Stimulated activated CD4-positive, alpha-beta T cell treated with anti-CD3 and anti-CD28 coated beads, Interleukin-15, amount 100 ng/mL, for 48 hours (primary cell): ENCODE data around the gene ADISSP.
A peak's percentile ranks its signal among the peaks of the same experiment; 100 is the strongest.

ENCODE experiments used
- DNase-seq, 2 donors: peaks; one replicate each; pipeline ENCODE4 v3.0.0-alpha.2; 2020; ENCODE audit warnings: low read depth in 2 of 2

ADISSP gene

DNA sequence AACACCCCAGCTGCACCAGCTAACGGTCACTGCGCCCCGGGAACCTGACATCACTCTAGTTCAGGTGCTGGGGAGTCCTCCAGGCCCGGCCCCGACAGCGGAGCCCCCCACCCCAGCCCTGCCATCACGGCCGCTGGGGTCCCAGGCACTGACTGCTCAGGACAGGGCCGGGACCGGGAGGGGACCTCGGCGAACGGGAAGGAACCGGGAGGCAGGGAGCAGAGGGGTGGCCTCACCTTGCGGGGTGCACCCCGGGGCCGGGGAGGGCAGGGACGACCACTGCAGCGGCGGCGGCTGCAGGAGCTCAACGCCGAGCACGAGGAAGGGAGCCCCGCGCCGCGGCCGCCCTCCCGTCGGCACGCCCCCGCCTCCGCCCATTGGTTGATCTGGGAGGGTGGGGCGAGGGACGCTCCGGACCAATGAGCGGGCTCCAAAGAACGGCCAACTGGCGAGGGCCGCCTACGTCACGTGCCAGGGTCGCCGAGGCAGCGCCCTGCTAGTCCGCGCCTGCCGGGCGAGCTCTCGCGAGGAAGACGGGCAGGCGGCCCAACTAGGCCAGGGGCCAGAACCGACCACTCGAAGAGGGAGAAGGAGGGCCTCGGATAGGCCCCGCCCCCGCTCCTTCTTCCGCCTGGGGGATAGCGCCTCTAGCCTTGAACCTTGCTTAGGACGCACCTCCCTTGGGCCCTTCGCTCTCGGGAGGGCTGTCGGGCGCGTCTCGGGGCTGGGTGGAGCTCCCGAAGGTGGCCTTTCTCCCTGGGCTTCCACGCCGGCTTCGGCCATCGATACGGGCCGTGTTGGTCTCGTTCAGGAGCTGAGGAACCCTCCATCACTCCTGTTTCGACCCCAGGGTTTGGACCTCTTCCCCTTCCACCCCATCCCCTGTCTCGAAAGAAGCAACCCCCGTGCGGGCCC is at the start of gene ADISSP:
Gene ADISSP (minus strand): TSS at position 327 of the 915 bp plus-strand sequence. CDS start 7,653 bp downstream, outside the sequence.
- DNase-seq = peak; percentile 97

DNA sequence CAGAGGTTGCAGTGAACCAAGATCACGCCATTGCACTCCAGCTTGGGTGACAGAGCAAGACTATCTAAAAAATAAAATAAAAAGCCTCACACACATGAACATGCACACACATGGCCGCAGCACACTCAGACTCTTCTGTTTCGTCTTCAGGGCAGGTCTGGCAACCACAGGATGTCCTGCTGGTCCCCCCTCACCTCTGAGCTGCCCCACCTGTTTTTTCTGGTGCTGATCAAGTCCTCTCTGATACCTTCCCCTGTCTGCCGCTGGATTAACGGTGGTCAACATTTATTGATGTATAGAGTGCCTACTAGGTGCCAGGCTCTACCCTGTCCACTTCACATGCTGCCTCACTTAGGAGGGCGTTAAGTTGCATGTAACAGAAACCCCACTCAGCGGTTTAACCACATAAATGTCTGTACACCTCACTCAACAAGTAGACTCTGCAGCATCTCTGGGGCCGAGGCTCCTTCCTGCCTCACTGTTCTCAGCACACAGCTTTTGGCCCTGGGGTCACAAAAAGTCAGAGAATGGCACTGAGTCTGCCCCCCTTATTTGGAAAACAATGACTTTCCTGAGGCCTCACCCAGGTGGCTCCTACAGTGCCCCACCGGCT is 48.3 kb upstream of the ADISSP start:
- no peak for DNase-seq

DNA sequence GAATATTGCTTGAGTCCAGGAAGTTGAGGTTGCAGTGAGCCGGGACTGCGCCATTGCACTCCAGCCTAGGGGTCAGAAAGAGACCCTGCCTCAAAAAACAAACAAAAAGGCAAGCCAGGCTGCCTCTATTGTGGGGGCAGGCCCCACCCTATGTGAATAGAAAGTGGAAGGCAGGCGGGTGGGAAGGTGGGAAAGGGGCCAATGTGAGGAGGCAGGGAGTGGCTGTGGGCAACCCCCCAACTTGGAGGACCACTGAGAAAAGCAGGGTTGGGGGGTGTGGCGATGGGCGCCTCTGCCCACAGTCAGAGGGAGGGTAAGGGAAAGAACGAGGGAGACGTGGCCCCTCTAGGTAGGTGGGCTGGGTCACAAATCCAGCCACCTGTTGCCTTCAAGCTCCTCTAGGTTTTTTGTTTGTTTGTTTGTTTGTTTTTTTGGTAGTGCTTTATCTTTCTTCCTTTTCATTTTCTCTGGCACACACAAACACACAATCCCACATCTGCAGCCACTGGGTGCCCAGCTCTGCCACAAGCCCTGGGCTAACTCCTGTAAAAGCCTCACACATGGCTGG is 47.5 kb upstream of the ADISSP start:
- DNase-seq = no peak

DNA sequence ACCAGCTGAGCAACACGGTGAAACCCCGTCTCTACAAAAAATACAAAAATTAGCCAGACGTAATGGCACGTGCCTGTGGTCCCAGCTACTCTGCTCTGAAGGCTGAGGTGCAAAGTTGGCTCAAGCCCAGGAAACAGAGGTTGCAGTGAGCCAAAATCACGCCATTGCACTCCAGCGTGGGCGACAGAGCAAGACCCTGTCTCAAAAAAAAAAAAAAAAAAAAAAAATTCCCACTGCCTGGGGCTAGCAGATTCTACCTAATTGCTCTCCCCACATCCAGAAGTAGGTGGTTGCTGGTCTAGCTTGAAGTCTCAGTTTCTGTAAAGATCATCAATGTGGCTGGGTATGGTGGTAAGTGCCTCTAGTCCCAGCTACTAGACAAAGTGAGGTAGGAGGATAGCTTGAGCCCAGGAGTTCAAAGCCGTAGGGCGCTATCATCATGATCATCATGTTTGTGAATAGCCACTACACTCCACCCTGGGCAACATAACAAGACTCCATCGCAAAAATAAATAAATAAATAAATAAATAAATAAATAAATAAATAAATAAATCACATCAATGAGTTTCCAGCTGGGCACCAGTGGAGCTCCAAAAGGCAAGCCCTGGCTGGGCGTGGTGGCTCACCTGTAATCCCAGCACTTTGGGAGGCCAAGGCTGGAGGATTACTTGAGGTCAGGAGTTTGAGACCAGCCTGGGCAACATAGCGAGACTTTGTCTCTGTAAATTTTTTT is 46.5 kb upstream of the ADISSP start:
- no peak for DNase-seq

DNA sequence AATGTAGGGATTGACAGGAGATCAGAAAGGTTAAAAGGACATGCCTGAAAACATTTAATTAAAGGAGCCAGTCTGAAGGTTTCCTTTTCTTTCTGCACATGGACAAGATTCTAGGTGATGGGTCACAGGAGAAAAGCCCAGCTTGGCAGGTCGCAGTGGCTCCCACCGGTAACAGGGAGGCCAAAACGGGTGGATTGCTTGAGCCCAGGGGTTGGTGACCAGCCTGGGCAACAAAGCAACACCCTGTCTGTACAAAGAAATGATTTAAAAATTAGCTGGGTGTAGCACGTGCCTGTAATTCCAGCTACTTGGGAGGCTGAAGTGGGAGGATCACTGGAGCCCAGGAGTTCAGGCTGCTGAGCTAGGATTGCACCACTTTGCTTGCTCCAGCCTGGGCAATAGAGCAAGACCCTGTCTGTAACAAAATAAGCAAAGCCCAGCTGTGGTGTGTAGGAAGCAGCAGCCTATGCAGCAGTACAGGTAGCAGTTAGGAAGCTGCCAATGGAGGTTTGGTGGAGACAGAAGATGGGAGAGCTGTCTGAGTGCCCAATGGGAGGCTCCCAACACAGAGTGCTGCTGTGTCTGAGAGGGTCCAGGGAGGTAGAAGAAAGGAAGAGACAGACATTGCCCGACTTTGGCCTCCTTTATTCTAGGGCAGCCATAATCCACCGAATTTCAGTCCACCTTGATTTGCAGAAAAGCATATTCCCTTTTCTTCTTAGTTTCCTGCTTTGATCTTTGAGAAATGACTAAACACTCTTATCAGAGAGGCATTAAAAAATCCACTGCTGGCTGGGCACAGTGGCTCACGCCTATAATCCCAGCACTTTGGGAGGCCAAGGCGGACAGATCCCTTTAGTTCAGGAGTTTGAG is 45.7 kb upstream of the ADISSP start:
- DNase-seq = no peak

DNA sequence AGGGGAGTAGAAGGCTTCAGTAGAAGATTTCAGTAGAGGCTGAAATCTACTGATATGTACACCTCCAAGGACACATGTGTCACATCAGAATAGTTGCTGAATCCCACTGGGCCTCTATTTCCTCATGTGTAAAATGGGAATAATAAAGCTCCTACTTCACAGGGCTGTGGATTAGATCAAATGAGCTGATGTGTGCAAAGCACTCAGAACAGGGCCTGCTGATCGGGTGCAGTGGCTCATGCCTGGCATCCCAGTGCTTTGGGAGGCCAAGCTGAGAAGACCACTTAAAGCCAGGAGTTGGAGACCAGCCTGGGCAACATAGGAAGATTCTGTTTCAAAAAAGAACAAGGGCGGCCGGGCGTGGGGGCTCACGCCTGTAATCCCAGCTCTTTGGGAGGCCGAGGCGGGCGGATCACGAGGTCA is 44.7 kb upstream of the ADISSP start:
- no peak for DNase-seq

DNA sequence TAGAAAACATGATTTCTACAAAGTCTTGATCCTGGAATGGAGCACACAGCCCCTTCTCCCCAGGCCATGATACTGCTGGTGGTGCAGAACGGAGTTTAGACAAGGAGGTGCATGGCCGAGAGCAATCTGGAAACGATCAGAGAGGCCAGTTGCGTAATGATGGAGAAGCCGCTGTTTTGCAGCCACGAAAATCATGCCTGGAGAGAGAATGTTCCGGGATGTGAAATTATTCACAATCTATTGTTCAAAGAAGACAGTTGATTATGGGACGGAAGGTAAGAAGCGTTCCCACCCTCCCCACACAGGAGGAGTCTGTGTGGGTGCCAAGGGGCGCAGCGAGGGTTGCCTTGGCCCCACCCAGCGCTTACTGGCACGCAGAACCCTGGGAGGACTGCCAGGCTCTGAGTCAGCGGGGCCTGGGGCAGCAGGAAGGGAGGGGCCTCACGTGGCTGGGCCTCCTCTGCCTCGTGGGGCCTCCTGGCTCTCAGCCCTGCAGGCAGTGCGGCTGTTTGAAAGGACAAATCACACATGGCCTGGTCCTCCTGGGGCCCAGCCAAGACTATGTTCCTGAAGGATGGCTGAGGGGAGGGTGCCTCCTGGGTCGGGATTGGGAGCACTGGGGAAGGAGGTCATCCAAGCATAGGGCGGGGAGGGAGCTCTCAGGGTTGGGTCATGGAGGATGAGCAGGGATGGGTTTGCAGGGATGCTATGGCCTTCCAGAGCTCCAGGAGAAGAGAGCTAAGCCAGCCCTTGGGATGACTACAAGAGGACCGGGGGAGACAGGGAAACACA is 44.1 kb upstream of the ADISSP start:
- peak; percentile 90 for DNase-seq

DNA sequence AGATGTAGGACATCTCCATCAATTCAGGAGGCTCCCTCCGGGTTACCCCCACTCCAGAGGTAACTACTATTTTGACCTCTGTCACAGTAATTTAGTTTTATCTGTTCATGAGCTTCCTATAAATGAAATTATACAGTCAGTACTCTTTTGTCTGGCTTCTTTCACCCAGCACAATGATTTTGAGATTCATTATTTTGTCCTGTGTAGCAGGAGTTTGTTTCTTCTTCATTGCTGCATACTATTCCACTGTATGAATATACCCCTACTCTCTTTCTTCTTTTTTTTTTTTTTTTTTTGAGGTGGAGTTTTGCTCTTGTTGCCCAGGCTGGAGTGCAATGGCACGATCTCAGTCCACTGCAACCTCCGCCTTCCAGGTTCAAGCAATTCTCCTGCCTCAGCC is 41.0 kb upstream of the ADISSP start:
- DNase-seq = no peak

DNA sequence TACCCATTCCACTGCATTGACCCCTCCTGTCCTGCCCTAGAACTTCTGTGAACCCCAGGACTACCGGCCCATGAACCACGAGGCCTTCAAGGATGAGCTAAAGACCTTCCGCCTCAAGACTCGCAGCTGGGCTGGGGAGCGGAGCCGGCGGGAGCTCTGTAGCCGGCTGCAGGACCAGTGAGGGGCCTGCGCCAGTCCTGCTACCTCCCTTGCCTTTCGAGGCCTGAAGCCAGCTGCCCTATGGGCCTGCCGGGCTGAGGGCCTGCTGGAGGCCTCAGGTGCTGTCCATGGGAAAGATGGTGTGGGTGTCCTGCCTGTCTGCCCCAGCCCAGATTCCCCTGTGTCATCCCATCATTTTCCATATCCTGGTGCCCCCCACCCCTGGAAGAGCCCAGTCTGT is 37.2 kb upstream of the ADISSP start:
- no peak for DNase-seq

DNA sequence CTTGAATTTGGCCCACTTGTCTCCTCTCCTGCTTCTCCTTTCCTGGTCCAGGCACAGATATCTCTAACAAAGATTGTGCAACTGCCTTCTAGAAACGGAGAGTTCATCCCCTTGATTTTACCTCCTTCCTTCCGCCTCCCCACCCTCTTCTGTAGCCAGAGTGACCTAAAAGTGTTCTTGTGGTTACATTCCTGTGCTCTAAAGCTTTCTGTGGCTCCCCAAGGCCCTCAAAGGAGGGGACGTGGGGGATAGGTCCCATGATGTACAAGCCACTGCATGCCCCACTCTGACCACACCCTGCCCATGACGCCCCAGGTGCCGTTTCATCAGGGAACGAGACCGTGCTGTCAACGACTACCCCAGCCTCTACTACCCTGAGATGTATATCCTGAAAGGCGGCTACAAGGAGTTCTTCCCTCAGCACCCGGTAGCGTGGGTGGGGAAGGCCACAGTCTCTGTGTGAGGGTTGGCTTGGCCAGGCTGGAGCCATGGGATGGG is 36.8 kb upstream of the ADISSP start:
- no peak for DNase-seq

DNA sequence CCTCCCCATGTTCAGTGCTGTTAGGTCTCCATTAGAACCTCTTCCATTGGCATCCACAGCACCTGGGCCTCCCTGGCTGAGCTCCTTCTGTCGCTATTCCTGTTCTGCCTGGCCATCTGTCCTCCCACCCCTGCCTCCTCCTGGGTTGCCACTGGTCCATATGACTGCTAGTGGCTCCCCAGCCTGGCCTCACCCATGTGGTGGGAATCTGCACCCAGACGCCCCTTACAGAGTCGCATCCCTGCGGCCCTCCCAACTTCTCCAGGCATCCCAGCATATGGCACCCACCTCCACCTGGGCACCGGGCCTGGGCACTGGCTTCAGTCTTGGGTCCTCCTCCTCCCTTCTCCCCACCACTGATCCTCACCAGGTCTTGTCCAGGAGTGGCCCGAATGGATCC is 36.3 kb upstream of the ADISSP start:
- DNase-seq = no peak

DNA sequence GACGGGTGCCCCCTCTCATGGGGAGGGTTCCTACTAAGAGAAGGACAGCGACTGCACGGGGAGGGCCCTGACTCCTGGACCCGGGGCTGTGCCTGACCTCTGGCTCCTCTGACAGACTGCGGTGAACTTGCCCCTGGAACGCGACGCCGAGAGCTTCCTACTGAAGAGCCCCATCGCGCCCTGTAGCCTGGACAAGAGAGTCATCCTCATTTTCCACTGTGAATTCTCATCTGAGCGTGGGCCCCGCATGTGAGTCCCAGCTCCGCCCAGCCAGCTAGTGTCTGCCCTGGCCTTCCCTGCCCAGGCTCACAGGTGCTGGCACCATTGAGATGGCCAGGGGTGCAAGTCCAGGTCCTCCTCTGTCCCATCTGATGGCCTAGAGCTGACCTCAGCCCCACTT is 35.7 kb upstream of the ADISSP start:
- no peak for DNase-seq

DNA sequence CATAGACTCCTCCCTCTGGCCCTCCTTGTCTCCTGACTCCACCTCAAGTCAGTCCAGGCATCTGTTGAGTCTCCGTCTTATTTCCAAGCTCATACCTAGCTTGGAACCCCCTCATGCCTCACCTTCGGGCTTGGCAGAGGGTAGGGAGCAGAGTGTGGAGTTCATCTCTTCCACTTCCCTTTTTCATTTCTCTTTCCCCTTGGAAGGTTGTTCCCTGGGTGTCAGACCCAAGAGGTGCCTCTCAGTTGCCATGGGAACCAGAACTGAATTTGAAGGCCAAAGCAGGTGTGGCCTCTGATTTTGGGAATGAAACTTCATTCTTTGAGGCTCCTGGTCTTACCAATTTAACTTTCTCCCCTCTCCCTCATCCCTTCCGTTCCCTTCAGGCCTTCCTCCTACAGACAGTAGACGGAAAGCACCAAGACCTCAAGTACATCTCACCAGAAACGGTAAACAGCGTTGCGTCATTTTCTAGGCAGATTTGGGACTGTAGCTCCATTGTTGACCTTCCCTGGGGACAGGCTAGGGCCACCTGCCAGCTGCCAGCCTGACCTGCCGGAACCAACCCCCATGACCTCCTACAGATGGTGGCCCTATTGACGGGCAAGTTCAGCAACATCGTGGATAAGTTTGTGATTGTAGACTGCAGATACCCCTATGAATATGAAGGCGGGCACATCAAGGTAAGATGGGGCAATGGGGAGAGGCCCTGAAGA is 35.1 kb upstream of the ADISSP start:
- no peak for DNase-seq

DNA sequence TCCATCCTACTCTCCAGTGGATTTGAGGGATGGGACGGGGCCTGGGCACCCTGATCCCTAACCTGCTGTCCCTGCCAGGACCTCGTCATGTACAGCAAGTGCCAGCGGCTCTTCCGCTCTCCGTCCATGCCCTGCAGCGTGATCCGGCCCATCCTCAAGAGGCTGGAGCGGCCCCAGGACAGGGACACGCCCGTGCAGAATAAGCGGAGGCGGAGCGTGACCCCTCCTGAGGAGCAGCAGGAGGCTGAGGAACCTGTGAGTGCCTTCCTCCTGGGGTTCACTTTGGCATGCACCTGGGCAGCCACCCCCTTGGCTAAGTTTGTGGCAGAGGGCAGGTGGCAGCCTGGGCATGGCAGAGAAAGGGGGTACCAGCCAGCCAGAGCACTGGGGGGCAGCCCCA is 34.3 kb upstream of the ADISSP start:
- DNase-seq = no peak

DNA sequence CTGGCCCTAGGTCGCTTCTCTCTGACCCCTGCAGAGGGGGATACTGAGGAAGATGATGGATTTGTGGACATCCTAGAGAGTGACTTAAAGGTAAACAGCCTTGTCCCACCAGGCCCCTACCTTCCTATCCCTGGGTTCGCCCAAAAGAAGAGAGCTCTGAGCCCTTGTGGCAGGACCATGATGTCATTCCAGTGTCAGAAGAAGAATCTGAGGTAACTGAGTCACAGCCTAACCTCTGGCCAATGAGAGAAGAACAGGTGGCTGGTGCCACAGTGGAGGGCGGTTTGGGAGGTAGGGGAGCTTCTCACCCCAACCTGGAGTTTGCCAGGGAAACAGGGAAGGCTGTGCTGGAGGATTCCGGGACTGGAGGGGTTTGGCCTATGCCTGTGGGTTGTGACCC is 33.7 kb upstream of the ADISSP start:
- no peak for DNase-seq

DNA sequence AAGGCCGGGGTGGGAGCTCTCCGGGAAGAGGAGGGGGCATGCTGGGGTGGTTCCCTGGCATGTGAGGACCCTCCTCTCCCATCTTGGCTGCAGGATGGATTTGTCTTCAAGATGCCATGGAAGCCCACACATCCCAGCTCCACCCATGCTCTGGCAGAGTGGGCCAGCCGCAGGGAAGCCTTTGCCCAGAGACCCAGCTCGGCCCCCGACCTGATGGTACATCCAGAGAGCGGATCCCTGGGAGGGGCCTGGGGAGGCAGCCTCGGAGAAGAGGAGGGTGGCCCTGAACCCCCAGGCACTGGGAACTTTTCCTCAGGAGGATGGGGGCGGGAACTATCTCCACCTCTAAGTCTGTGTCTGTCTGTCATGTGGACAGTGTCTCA is 33.3 kb upstream of the ADISSP start:
- DNase-seq = no peak

DNA sequence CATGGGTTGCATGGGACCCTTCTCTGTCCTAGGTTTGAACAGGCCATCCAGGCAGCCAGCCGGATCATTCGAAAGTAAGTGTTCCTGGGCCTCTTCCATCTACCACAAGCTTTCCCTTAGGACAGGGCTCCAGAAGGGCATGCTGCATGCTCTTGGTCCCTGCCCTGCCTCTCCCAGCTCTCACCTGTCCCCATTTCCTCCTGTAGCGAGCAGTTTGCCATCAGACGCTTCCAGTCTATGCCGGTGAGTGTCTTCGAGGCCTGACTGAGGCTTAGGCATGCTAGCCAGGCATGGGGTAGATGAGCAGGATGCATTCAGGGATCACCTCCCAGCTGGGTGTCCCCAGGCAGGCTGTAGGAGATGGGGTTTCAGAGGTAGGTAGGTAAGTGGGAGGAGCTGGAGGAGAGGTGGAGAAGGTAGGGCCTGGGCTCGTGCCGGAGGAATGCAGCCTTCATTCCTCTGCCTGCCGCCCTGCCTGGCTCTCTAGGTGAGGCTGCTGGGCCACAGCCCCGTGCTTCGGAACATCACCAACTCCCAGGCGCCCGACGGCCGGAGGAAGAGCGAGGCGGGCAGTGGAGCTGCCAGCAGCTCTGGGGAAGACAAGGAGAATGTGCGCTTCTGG is 32.8 kb upstream of the ADISSP start:
- no peak for DNase-seq

DNA sequence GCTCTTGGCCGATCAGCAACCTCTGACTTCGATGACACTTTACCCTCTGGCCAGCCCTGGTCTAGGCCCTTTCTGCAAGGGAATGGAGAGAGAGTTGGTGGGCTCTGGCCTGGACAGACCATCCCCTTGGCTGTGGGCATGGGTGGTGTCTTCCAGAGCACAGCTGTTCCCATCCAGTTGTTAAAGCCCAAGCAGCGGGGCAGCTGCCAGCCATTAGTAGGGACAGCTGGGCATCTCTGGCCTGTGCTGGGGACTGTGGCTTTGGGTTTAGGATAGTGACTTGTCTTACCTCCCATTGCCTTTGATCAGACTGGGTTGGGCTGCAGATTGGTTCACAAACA is 31.3 kb upstream of the ADISSP start:
- no peak for DNase-seq

DNA sequence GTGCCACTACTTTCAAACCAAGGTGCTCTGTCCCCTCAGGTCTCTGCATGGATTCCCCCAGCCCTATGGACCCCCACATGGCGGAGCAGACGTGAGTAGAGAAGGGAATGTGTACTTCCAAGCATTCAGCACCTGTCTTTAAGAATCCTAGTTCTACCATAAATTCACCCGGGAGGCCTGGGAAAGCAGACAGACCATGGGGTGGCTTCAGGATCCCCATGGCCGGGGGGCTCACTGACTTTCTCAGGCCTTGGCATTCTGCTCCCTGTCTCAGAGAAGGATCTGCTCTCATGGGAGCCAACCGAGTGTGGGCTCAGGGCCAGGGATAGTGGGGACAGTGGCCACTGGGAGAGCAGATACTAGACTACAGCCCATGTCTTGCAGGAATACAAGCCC is 30.8 kb upstream of the ADISSP start:
- DNase-seq = no peak
